CD4-positive, alpha-beta T cell (primary cell): Measurements from ENCODE around the gene SRPK1. TPM values are rescaled to one million over a fixed set of nuclear protein-coding genes. Genes with fewer than 3 reads are reported as not detected.

ENCODE experiments used
- ATAC-seq: fragments of 200-7000 bp; cut with Tn5 transposase; one replicate; pipeline ENCODE4 v1.10.0; 2022; ENCODE audit warnings: mild to moderate bottlenecking; ENCODE audit not compliant: poor library complexity
- CTCF ChIA-PET: fragments of 350-600 bp; sonication (Branson Sonifier 250); formaldehyde crosslinking; loops from one replicate; lab custom pipeline; 2021; ENCODE audit warnings: antibody characterized with exemption, inconsistent platforms; lab: Charles Lee
- POLR2A ChIA-PET: fragments of 350-600 bp; sonication (Branson Sonifier 250); formaldehyde crosslinking; loops from one replicate; lab custom pipeline; 2021; ENCODE audit warnings: antibody characterized with exemption, inconsistent platforms; lab: Charles Lee
- DNase-seq, 14 experiments: peaks; one replicate each; pipeline ENCODE4 v3.0.0-alpha.2; 2013 to 2020; ENCODE audit warnings: mixed read lengths in 2 of 14
- H3K27ac ChIP-seq, 2 donors: one replicate each; pipeline versions ENCODE4 v1.5.1 to v1.7.0; 2013; ENCODE audit warnings: low read length in 2 of 2, low read depth in 1 of 2, mild to moderate bottlenecking in 1 of 2
- H3K27me3 ChIP-seq, 2 experiments: 1 replicate in 1 of 2; 2 replicates in 1 of 2; pipeline versions ENCODE4 v1.6.1 to v1.7.0; 2013; ENCODE audit warnings: low read length in 2 of 2, control low read depth in 1 of 2, mild to moderate bottlenecking in 1 of 2, moderate library complexity in 1 of 2; ENCODE audit not compliant: insufficient read depth in 2 of 2, control insufficient read depth in 1 of 2
- H3K36me3 ChIP-seq: one replicate; pipeline ENCODE4 v1.6.1; 2013; ENCODE audit warnings: low read length, control low read depth; ENCODE audit not compliant: insufficient read depth
- H3K4me1 ChIP-seq: one replicate; pipeline ENCODE4 v1.6.1; 2013; ENCODE audit warnings: low read length, control low read depth; ENCODE audit not compliant: insufficient read depth
- H3K4me3 ChIP-seq: one replicate; pipeline ENCODE4 v1.5.1; 2013; ENCODE audit warnings: mild to moderate bottlenecking, low read length, moderate library complexity
- H3K9me3 ChIP-seq, 2 experiments: 1 replicate in 1 of 2; 2 replicates in 1 of 2; pipeline versions ENCODE4 v1.6.1 to v1.7.0; 2013; ENCODE audit warnings: low read length in 2 of 2, mild to moderate bottlenecking in 2 of 2, control low read depth in 1 of 2, moderate library complexity in 1 of 2; ENCODE audit not compliant: control insufficient read depth in 1 of 2, insufficient read depth in 1 of 2
- H3K27ac Mint-ChIP-seq: one replicate; pipeline ENCODE4 v1.8.0; 2020; ENCODE audit warnings: mixed read lengths
- H3K27me3 Mint-ChIP-seq: one replicate; pipeline ENCODE4 v1.8.0; 2021; ENCODE audit warnings: mixed read lengths
- H3K36me3 Mint-ChIP-seq: one replicate; pipeline ENCODE4 v1.8.0; 2021; ENCODE audit warnings: low read depth, mixed read lengths
- H3K4me1 Mint-ChIP-seq: one replicate; pipeline ENCODE4 v1.8.0; 2021; ENCODE audit warnings: low read depth, mixed read lengths
- H3K4me3 Mint-ChIP-seq: one replicate; pipeline ENCODE4 v1.8.0; 2020; ENCODE audit warnings: mild to moderate bottlenecking, mixed read lengths
- H3K9me3 Mint-ChIP-seq: one replicate; pipeline ENCODE4 v1.8.0; 2020; ENCODE audit warnings: mixed read lengths
- intact Hi-C, 2 experiments: fragments of 100-400 bp; cut with DNase I in 1 of 2; cut with micrococcal nuclease in 1 of 2; formaldehyde crosslinking; loops; one replicate each; pipeline versions ENCODE4 v1.15.1 to v1.9.0; 2023 to 2025; cut with DNase I, micrococcal nuclease
- total RNA-seq, 174 experiments: library from RNA in 2 of 174; stranded (reverse) in 2 of 174; gene quantifications; one replicate each; pipeline ENCODE4 v1.2.3 and lab custom pipeline; 2021 to 2026
- TF ChIP-seq, protein P1 (sequence below): fragments of 200-600 bp; IDR thresholded peaks from one replicate; pipeline ENCODE4 v1.8.0; 2022; ENCODE audit warnings: antibody characterized with exemption, mild to moderate bottlenecking

The SRPK1 gene
- total RNA-seq, 2 experiments from 2014 or later: 23.0 to 29.1 TPM

- no peaks in the 10 kb centered on the region for H3K27me3 Mint-ChIP-seq
- H3K4me1 Mint-ChIP-seq: no peaks in the 10 kb centered on the region
- H3K4me1 ChIP-seq: no peaks in the 10 kb centered on the region
- peaks cover 83% of the 10 kb centered on the region for H3K36me3 Mint-ChIP-seq
- no peaks in the 10 kb centered on the region for H3K27me3 ChIP-seq
- no peak overlapping the region for H3K27ac ChIP-seq
- peaks cover 10% of the 10 kb centered on the region for H3K9me3 Mint-ChIP-seq
- intact Hi-C loops: no loop called here
- DNase-seq (no peak), ATAC-seq (no peak)
- H3K27ac Mint-ChIP-seq: no peak overlapping the region
- ChIA-PET POLR2A (no interaction called here), CTCF (no interaction called here)
- H3K9me3 ChIP-seq: peaks cover 5 to 6% of the 10 kb centered on the region in 2 experiments
- TF ChIP-seq, protein P1, sequence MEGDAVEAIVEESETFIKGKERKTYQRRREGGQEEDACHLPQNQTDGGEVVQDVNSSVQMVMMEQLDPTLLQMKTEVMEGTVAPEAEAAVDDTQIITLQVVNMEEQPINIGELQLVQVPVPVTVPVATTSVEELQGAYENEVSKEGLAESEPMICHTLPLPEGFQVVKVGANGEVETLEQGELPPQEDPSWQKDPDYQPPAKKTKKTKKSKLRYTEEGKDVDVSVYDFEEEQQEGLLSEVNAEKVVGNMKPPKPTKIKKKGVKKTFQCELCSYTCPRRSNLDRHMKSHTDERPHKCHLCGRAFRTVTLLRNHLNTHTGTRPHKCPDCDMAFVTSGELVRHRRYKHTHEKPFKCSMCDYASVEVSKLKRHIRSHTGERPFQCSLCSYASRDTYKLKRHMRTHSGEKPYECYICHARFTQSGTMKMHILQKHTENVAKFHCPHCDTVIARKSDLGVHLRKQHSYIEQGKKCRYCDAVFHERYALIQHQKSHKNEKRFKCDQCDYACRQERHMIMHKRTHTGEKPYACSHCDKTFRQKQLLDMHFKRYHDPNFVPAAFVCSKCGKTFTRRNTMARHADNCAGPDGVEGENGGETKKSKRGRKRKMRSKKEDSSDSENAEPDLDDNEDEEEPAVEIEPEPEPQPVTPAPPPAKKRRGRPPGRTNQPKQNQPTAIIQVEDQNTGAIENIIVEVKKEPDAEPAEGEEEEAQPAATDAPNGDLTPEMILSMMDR: no peak
- no peak overlapping the region for H3K4me3 Mint-ChIP-seq
- no peak overlapping the region for H3K4me3 ChIP-seq
- peaks cover 17% of the 10 kb centered on the region for H3K36me3 ChIP-seq
Measured at GRCh38 chr6:35876902-35877301, 44.0 kb downstream of the SRPK1 start.

DNA sequence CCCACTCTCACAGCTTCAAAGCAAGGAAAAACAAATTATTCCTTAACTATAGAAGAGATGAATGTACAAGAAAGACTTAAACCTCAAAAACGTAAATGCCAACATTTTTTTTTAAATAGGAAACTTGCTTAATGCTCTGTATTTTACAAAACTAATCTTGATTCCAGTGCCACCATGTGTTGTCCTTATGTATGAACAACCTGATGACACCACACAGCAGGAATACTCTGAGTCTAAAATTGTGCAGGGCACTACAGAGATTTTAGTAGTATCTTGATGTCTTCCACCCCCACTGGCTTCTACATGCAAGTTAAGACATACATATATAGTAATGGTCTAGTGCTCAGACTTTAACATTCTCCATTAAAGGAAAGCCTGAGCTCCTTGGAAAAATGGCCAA, 46.2 kb downstream of the SRPK1 start:
- no peaks in the 10 kb centered on the region for H3K9me3 ChIP-seq
- H3K4me1 ChIP-seq: no peaks in the 10 kb centered on the region
- H3K27ac ChIP-seq: no peak overlapping the region
- TF ChIP-seq, protein P1: no peak
- DNase-seq: no peak
- CTCF ChIA-PET: no interaction called here
- no peak for ATAC-seq
- Mint-ChIP-seq H3K4me1 (no peaks in the 10 kb centered on the region), H3K36me3 (peaks cover 79% of the 10 kb centered on the region), H3K9me3 (no peaks in the 10 kb centered on the region), H3K27me3 (no peaks in the 10 kb centered on the region), H3K27ac (no peak overlapping the region), H3K4me3 (no peak overlapping the region)
- H3K36me3 ChIP-seq: peaks cover 13% of the 10 kb centered on the region
- intact Hi-C loops: no loop called here
- H3K4me3 ChIP-seq: no peak overlapping the region
- H3K27me3 ChIP-seq: no peaks in the 10 kb centered on the region
- POLR2A ChIA-PET: interaction anchor here (0.6 kb wide), 1 partner anchor 605 kb away, joined by 3 read pairs; no protein-coding TSS in a partner anchor

- POLR2A ChIA-PET: no interaction called here
Measured at GRCh38 chr6:35859367-35859766, 61.5 kb downstream of the SRPK1 start.

More at GRCh38 chr6:35859367-35859766, 61.5 kb downstream of the SRPK1 start:
- TF ChIP-seq, protein P1: no peak
- peaks cover 58% of the 10 kb centered on the region for H3K36me3 ChIP-seq
- Mint-ChIP-seq H3K27me3 (no peaks in the 10 kb centered on the region), H3K27ac (no peak overlapping the region), H3K4me3 (no peak overlapping the region), H3K9me3 (no peaks in the 10 kb centered on the region), H3K36me3 (peaks cover 87% of the 10 kb centered on the region), H3K4me1 (no peaks in the 10 kb centered on the region)
- H3K4me3 ChIP-seq: no peak overlapping the region
- H3K27ac ChIP-seq: no peak overlapping the region
- ATAC-seq (no peak), DNase-seq (no peak)
- intact Hi-C loops: no loop called here
- no peaks in the 10 kb centered on the region for H3K4me1 ChIP-seq
- CTCF ChIA-PET: no interaction called here
- no peaks in the 10 kb centered on the region for H3K27me3 ChIP-seq
- no peaks in the 10 kb centered on the region for H3K9me3 ChIP-seq
